ENCODE measurements around the gene OLFML2B. TPM values are rescaled to one million over a fixed set of nuclear protein-coding genes. Genes with fewer than 3 reads are reported as not detected.

The OLFML2B gene
- total and polyA plus RNA-seq, 12 donors, result 0.73 to 23.4 (median 1.5) TPM

- H3K27me3 ChIP-seq, result peaks cover 0 to 13% (median 0%) of the 10 kb centered on the region in 7 donors
- intact Hi-C loops (cut with DNase I), result no loop called here
- no peak for ATAC-seq
- WGBS, 2 donors, result 86 to 96% methylated on average over 1 of the region's 1 CpG
- no peak for DNase-seq
- H3K27ac ChIP-seq, result no peak overlapping the region
- H3K4me1 ChIP-seq, result no peaks in the 10 kb centered on the region
- H3K9me3 ChIP-seq, result peaks cover 0 to 11% (median 0%) of the 10 kb centered on the region in 11 donors
- H3K36me3 ChIP-seq, result no peaks in the 10 kb centered on the region
- no peak for TF ChIP-seq CTCF (IDR thresholded peaks at IDR 0.05)
- no peak overlapping the region for H3K4me3 ChIP-seq
These were observed 18.7 kb upstream of the OLFML2B start for GRCh38 chr1:162042361-162042760.

GRCh38 chr1:162040657-162041056, 17.0 kb upstream of the OLFML2B start:
- ATAC-seq (no peak), DNase-seq (no peak)
- no peak overlapping the region for H3K4me3 ChIP-seq
- H3K36me3 ChIP-seq, result no peaks in the 10 kb centered on the region
- H3K27me3 ChIP-seq, result peaks cover 0 to 13% (median 0%) of the 10 kb centered on the region in 7 donors
- H3K9me3 ChIP-seq, result peaks cover 0 to 11% (median 0%) of the 10 kb centered on the region in 11 donors
- no peak overlapping the region for H3K27ac ChIP-seq
- TF ChIP-seq CTCF (IDR thresholded peaks at IDR 0.05), result peak in 4 of 9 donors; percentile 16 to 44 (median 30)
- intact Hi-C loops (cut with DNase I), result no loop called here
- H3K4me1 ChIP-seq, result peaks cover 0 to 3% (median 0%) of the 10 kb centered on the region in 9 donors

- H3K4me1 ChIP-seq, result peaks cover 0 to 8% (median 0%) of the 10 kb centered on the region in 9 donors
- no peak overlapping the region for H3K27ac ChIP-seq
- H3K4me3 ChIP-seq, result no peak overlapping the region
- peaks cover 0 to 13% (median 0%) of the 10 kb centered on the region in 7 donors for H3K27me3 ChIP-seq
- intact Hi-C loops (cut with DNase I), result no loop called here
- no peaks in the 10 kb centered on the region for H3K36me3 ChIP-seq
- TF ChIP-seq CTCF (IDR thresholded peaks at IDR 0.05), result no peak
- WGBS, 2 donors, result 69 to 72% methylated on average over 4 of the region's 4 CpGs
- peaks cover 0 to 11% (median 0%) of the 10 kb centered on the region in 11 donors for H3K9me3 ChIP-seq
- ATAC-seq (no peak), DNase-seq (no peak)
These were observed 16.3 kb upstream of the OLFML2B start for GRCh38 chr1:162040001-162040400.

GRCh38 chr1:162038624-162039023, 15.0 kb upstream of the OLFML2B start:
- no peak for DNase-seq
- Histone ChIP-seq H3K9me3 (peaks cover 0 to 11% (median 0%) of the 10 kb centered on the region in 11 donors), H3K27ac (no peak overlapping the region), H3K27me3 (peaks cover 0 to 13% (median 0%) of the 10 kb centered on the region in 7 donors), H3K36me3 (no peaks in the 10 kb centered on the region), H3K4me3 (no peak overlapping the region), H3K4me1 (peaks cover 0 to 11% (median 0%) of the 10 kb centered on the region in 9 donors)
- WGBS, 2 donors, result 78 to 84% methylated on average over 1 of the region's 1 CpG
- no peak for TF ChIP-seq CTCF (IDR thresholded peaks at IDR 0.05)
- ATAC-seq, result no peak
- intact Hi-C loops (cut with DNase I), result loop anchor here in 8 of 10 donors (1.0 to 10.0 kb wide), 6 partner anchors 174 to 246 kb away; no protein-coding TSS in a partner anchor

Measured in heart right ventricle (tissue), 16 donors.